G401 (cell line): ENCODE results near the gene TMEM63A. TPM values are rescaled to one million over a fixed set of nuclear protein-coding genes. Genes with fewer than 3 reads are reported as not detected.
A peak's percentile ranks its signal among the peaks of the same experiment; 100 is the strongest.
"Not testable (repeated sequence)": the region's sequence is repeated elsewhere in the genome, so short reads cannot be mapped to it uniquely, and the experiment has no call there.

ENCODE experiments used
- DNase-seq: peaks from one replicate; pipeline ENCODE4 v3.0.0-alpha.2; 2015; ENCODE audit warnings: low spot score
- in situ Hi-C: cut with HindIII; loops from 2 replicates; pipeline ENCODE4 v1.10.0; 2016; ENCODE audit warnings: low sequenced_read_pairs, mixed read lengths
- total RNA-seq: library from RNA; depleted of rRNA; stranded (reverse); fragments of >200 nt; shearing (Covaris generic); gene quantifications from 2 replicates; pipeline ENCODE4 v1.2.3, GENCODE V29; 2014

The TMEM63A gene
- total RNA-seq, 1 experiment from 2014 or later: 2.2 TPM

GRCh38 chr1:225835856-225836255 lies 46.3 kb downstream of the TMEM63A start:
- peak; percentile 60 for DNase-seq
- in situ Hi-C loops: no loop called here

DNA sequence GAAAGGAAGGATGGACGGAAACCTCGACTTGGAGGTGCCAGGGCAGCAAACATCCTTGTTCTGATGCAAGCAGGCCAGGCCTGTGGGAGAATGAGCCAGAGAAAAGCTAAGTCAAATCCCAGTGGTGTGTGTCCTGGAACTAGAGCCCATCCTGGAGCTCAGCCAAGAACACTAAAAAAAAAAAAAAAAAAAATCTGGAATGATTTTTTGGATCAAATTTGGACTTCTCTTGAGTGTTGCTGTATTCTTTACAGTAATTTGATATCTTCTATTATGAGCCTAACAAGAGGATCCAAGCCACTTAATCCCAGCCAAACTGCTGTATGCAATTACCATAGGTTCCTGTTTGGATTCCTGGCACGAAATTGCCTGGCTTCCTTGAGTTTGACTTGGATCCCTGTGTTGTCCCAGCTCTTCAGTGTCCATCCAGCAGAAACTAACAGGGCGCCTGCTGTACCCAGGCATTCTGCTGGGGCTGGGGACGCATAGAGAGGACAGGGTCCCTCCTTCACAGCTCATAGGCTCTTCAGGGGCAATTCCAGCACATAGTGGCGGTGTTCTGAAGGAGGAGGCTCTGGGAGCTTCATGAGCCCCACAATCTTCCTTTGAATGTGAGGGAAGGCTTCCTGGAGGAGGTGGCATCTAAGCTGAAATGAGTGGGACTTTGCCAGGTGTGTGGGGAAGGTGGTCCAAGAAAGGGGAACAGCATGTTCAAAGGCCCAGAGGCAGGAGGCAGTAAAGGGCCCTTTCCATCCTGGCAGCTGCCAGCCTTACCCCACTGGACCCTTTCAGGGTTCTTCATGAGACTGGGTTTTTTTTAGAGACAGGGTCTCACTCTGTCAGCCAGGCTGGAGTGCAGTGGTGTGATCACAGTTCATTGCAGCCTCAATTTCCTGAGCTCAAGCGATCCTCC lies 47.5 kb downstream of the TMEM63A start:
- peak; percentile 40 for DNase-seq
- in situ Hi-C loops: no loop called here

DNA sequence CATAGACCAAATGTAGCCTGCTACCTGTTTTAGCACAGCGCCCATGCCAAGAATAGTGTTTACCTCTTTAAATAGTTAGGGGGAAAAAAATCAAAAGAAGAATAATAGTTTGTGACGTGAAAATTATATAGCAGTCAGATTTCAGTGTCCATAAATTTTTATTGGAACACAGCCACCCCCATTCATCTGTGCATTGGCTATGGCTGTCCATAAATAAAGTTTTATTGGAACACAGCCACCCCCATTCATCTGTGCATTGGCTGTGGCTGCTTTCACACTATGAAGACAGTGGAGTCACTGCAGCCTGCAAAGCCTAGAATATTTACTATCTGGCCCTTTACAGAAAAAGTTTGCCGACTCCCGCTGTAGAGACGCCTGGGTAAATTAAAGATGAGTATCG lies 51.3 kb downstream of the TMEM63A start:
- no peak for DNase-seq
- in situ Hi-C loops: no loop called here

DNA sequence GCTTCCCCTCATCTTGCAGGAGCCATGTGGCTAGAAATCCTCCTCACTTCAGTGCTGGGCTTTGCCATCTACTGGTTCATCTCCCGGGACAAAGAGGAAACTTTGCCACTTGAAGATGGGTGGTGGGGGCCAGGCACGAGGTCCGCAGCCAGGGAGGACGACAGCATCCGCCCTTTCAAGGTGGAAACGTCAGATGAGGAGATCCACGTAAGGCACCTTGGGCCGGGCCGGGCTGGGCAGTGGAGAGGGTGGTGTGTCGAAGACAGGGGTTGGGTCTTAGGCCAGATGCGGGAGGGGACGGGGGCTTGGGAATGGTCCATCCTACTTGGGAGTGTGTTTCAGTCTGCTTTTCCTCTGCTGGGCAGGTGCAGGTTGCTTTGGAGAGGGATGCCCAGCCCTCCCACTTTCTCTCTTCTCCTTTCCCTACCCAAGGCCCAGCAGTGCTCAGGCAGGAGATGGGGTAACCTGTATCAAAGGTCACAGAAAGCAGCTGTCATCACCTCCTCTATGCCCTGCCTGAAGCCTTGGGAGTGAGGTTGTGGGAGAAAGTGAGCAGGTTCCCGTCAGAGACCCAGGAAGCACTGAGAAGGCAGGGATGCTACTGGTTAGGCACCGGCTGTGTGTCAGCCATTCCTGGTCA lies 53.4 kb downstream of the TMEM63A start:
- no peak for DNase-seq
- in situ Hi-C loops: no loop called here

GRCh38 chr1:225827076-225827475 lies 55.1 kb downstream of the TMEM63A start:
- in situ Hi-C loops: no loop called here
- no peak for DNase-seq

- DNase-seq: no peak
- in situ Hi-C loops: no loop called here
Measured at GRCh38 chr1:225825607-225826007, 56.6 kb downstream of the TMEM63A start.

GRCh38 chr1:225825078-225825477 lies 57.1 kb downstream of the TMEM63A start:
- in situ Hi-C loops: no loop called here
- no peak for DNase-seq

DNA sequence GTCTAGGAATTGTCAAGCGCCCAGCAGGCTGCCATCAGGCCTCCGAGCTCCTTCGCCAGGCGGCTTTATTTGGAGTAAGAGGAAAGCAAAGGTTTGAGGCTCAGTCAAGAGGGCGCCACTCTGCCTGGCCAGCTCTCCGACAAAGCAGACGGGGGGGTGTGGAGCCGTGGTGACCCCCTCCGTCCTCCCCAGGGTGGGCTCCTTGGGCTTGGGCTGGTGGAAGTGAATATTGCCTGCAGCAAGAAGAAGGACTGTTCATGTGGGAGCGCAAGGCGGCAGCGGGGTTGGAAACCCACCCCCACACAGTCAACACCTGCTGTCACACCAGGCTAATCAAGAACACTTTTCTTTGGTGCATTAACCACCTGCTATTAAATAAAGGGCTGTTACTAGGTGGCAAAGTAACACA lies 57.6 kb downstream of the TMEM63A start:
- in situ Hi-C loops: no loop called here
- DNase-seq: no peak

DNA sequence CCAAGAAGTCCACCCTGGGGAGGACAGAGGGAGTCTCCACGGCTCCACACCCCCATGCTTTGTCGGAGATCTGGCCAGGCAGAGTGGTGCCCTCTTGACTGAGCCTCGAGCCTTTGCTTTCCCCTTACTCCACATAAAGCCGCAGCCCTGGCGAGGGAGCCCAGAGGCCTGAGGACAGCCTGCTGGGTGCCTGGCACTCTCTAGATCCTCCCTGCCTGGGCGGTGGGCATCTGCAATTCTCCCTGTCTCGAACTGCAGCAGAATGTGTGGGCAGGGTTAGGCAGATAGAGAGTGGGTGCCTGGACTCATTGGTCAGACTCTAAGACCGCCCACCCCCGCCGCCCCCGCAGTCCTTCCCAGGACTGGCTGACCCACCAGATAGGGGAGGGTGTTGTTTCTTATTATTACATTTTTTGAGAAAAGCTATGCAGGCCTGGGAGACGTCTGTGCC lies 58.3 kb downstream of the TMEM63A start:
- no peak for DNase-seq
- in situ Hi-C loops: no loop called here

DNA sequence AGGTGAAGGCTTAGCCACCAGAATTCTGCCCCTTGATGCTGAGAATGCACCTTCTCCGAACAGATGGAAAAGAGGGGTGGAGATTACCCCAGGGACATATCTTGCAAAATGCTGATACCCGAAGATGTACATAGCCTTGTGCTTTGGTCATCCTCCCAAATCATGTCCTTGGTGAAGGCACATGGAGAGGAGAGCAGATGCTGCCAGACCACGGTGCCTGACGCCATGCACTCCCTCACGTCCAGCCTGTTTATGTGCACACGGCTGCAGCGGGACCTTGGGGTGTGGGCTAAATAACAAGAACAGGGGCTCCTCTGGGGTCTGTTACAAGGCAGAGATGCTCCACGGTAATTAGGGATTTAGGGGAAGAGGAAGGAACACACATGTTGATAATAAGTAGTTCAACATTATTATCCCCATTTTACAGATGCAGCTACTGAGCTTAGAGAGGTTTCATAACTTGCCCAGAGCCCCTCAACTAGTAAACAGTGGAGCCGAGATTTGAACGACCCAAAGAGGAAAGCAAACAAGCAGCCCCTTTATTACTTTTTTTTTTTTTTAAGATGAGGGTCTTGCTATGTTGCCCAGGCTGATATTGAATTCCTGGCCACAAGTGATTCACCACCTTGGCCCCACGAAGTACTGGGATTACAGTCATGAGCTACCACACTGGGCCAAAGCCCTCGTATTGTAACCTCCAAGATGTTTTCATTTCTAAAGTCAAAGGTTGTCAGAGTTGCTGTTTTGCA lies 59.4 kb downstream of the TMEM63A start:
- in situ Hi-C loops: no loop called here
- DNase-seq: no peak

GRCh38 chr1:225820522-225821120 lies 61.6 kb downstream of the TMEM63A start:
- in situ Hi-C loops: no loop called here
- DNase-seq: no peak

GRCh38 chr1:225819346-225820192 lies 62.6 kb downstream of the TMEM63A start:
- no peak for DNase-seq
- in situ Hi-C loops: no loop called here

- in situ Hi-C loops: no loop called here
- no peak for DNase-seq
Measured at GRCh38 chr1:225818229-225818628, 64.0 kb downstream of the TMEM63A start.

- DNase-seq: peak; percentile 96
Measured at GRCh38 chr1:225817611-225818061, 64.5 kb downstream of the TMEM63A start.

DNA sequence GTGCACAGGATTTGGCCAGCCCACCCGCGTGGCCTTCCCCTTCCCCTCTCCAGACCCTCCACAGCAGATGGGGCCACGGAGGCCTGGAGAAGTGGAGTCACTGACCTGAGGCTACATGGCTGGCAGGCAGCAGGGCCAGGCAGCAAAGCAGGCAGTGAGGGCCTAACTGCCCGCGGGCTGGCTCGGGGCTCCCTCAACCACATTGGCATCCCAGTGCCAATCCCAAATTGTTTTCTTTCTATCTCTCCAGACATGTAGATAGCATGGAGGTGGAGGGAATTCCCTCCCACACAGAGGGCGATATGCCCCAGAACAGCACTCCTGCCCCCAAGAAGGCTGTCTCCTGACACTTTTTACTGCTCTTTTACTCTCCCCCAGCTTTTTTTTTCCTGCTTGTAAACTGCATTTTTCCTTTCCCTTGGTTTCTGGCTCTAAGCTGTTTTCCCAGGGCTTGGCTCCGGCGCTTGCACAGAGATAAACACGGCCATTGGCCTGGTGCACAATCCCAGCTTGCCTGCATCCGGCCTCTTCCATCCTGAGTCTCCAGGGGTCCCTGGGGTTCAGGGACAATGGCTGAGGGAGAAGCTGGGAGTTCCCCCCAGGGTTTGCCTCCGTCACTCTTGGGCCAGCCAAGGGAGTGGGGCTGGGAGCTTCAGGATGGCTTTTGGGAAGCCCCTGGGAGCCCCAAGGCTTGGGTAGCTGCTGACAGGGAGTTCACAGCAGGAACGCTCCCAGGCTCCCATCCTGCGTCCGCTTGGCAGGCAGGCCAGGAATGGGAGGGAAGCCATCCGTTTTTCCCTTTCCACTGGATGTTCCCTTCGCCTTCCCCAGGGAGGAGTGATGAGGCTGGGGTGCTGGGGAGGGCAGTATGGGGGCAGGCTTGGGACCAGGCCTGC lies 65.3 kb downstream of the TMEM63A start:
- in situ Hi-C loops: no loop called here
- DNase-seq: peak; percentile 76

More at GRCh38 chr1:225817611-225818061, 64.5 kb downstream of the TMEM63A start:
- in situ Hi-C loops: no loop called here

DNA sequence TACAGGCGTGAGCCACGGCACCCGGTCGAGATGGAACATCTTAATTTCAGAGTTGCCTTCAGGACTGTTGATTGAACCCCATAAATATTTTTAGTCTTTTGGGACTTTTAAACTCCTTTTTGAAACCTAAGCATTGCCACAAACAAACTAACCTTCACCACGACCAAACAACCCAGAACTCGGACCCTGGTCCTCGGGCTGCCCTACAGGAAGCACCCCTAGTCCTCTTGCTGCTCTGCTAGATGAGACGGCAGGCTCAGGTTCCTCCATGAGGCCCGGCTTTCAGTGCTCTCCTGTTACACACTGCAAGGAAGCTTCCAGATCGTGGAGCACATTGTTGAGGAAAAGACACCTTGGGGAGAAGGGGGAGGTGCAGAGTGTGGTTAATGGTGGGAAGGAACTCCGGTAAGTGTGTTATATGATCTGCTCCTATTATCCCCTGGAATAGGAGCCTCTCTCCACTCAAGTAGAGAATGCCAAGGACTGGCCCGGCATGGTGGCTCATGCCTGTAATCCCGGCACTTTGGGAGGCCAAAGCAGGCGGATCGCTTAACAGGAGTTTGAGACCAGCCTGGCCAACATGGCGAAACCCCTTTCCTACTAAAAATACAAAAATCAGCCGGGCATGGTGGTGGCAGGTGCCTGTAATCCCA lies 66.5 kb downstream of the TMEM63A start:
- no peak for DNase-seq
- in situ Hi-C loops: no loop called here

GRCh38 chr1:225815090-225815489 lies 67.1 kb downstream of the TMEM63A start:
- DNase-seq, in situ Hi-C loops: not testable (repeated sequence)
